Prostate gland (tissue), 2 donors: Measurements from ENCODE around the gene MRPL53.

ENCODE experiments used
- POLR2A ChIP-seq: fragments of 450-650 bp; IDR thresholded peaks from one replicate; pipeline ENCODE4 v1.6.1; 2016; ENCODE audit warnings: antibody characterized with exemption, mild to moderate bottlenecking
- TF ChIP-seq, protein P1 (sequence below), 4 experiments: fragments of 200-600 bp in 2 of 4; fragments of 450-650 bp in 2 of 4; sonication (generic) in 2 of 4; IDR thresholded peaks; 1 replicate in 3 of 4; 2 replicates in 1 of 4; pipeline ENCODE4 v1.5.1; 2016 to 2019; ENCODE audit warnings: antibody characterized with exemption in 4 of 4, mild to moderate bottlenecking in 2 of 4, moderate library complexity in 2 of 4

DNA sequence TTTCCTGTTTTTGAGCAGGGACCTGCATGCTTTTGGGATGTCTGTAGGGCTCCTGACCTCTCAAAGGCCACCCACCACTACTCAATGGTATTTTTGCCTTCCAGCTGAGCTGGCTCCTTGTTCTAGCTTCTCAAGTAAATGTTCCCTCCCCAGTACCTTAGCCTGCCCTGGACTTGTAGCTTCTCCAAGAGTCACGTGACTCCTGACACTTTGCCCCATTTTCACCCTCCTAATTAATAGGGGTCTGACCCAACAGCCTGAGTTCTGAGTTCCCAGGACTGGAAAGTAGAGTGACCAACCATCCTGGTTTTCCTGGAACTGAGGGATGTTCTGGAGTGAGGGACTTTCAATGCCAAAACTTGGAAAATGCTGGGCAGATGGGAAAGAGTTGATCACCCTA lies 23.0 kb upstream of the MRPL53 start:
- TF ChIP-seq, protein P1, sequence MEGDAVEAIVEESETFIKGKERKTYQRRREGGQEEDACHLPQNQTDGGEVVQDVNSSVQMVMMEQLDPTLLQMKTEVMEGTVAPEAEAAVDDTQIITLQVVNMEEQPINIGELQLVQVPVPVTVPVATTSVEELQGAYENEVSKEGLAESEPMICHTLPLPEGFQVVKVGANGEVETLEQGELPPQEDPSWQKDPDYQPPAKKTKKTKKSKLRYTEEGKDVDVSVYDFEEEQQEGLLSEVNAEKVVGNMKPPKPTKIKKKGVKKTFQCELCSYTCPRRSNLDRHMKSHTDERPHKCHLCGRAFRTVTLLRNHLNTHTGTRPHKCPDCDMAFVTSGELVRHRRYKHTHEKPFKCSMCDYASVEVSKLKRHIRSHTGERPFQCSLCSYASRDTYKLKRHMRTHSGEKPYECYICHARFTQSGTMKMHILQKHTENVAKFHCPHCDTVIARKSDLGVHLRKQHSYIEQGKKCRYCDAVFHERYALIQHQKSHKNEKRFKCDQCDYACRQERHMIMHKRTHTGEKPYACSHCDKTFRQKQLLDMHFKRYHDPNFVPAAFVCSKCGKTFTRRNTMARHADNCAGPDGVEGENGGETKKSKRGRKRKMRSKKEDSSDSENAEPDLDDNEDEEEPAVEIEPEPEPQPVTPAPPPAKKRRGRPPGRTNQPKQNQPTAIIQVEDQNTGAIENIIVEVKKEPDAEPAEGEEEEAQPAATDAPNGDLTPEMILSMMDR (IDR thresholded peaks at IDR 0.05): no peak
- no peak for TF ChIP-seq POLR2A
